Measurements from ENCODE around the gene STAU1.
"Not testable (repeated sequence)": the region's sequence is repeated elsewhere in the genome, so short reads cannot be mapped to it uniquely, and the experiment has no call there.

STAU1 gene

GRCh38 chr20:49149281-49150045, 38.7 kb downstream of the STAU1 start:
- no peak overlapping the region for H3K4me3 Mint-ChIP-seq
- H3K27ac Mint-ChIP-seq (ENCODE audit: low read depth) = no peak overlapping the region
- ATAC-seq (replicated peaks; ENCODE audit: extremely low read depth, poor library complexity, severe bottlenecking) = no peak
- peaks cover 15% of the 10 kb centered on the region for H3K4me1 Mint-ChIP-seq
- no peaks in the 10 kb centered on the region for H3K9me3 Mint-ChIP-seq
- no peak for DNase-seq (ENCODE audit: low spot score in 2 of 2)
- H3K27me3 Mint-ChIP-seq = no peaks in the 10 kb centered on the region
- H3K36me3 Mint-ChIP-seq (ENCODE audit: insufficient read depth) = peaks cover 74% of the 10 kb centered on the region

- H3K4me1 Mint-ChIP-seq = peaks cover 15% of the 10 kb centered on the region
- peaks cover 77% of the 10 kb centered on the region for H3K36me3 Mint-ChIP-seq (ENCODE audit: insufficient read depth)
- H3K27ac Mint-ChIP-seq (ENCODE audit: low read depth) = no peak overlapping the region
- DNase-seq (ENCODE audit: low spot score in 2 of 2) = no peak
- no peaks in the 10 kb centered on the region for H3K27me3 Mint-ChIP-seq
- no peak for ATAC-seq (replicated peaks; ENCODE audit: extremely low read depth, poor library complexity, severe bottlenecking)
- no peaks in the 10 kb centered on the region for H3K9me3 Mint-ChIP-seq
- no peak overlapping the region for H3K4me3 Mint-ChIP-seq
Measured at GRCh38 chr20:49148601-49149000, 39.5 kb downstream of the STAU1 start.

- Mint-ChIP-seq H3K27me3 (no peaks in the 10 kb centered on the region), H3K4me1 (peaks cover 15% of the 10 kb centered on the region), H3K4me3 (no peak overlapping the region), H3K36me3 (ENCODE audit: insufficient read depth) (peaks cover 75% of the 10 kb centered on the region), H3K27ac (ENCODE audit: low read depth) (no peak overlapping the region), H3K9me3 (no peaks in the 10 kb centered on the region)
- DNase-seq (ENCODE audit: low spot score in 2 of 2) (no peak), ATAC-seq (replicated peaks; ENCODE audit: extremely low read depth, poor library complexity, severe bottlenecking) (no peak)
Measured at GRCh38 chr20:49147296-49147695, 40.8 kb downstream of the STAU1 start.

GRCh38 chr20:49146442-49147225, 41.5 kb downstream of the STAU1 start:
- peaks cover 70% of the 10 kb centered on the region for H3K36me3 Mint-ChIP-seq (ENCODE audit: insufficient read depth)
- no peak overlapping the region for H3K4me3 Mint-ChIP-seq
- DNase-seq (ENCODE audit: low spot score in 2 of 2) (no peak), ATAC-seq (replicated peaks; ENCODE audit: extremely low read depth, poor library complexity, severe bottlenecking) (no peak)
- no peak overlapping the region for H3K27ac Mint-ChIP-seq (ENCODE audit: low read depth)
- peaks cover 15% of the 10 kb centered on the region for H3K4me1 Mint-ChIP-seq
- H3K27me3 Mint-ChIP-seq = no peaks in the 10 kb centered on the region
- H3K9me3 Mint-ChIP-seq = no peaks in the 10 kb centered on the region

- ATAC-seq (replicated peaks; ENCODE audit: extremely low read depth, poor library complexity, severe bottlenecking) = no peak
- Mint-ChIP-seq H3K36me3 (ENCODE audit: insufficient read depth) (peaks cover 32% of the 10 kb centered on the region), H3K9me3 (no peaks in the 10 kb centered on the region), H3K4me3 (no peak overlapping the region), H3K27me3 (no peaks in the 10 kb centered on the region), H3K4me1 (no peaks in the 10 kb centered on the region), H3K27ac (ENCODE audit: low read depth) (no peak overlapping the region)
- DNase-seq (ENCODE audit: low spot score in 2 of 2) = no peak
Measured at GRCh38 chr20:49140834-49141233, 47.3 kb downstream of the STAU1 start.

- Mint-ChIP-seq H3K36me3 (ENCODE audit: insufficient read depth) (peaks cover 32% of the 10 kb centered on the region), H3K4me3 (no peak overlapping the region), H3K27me3 (no peaks in the 10 kb centered on the region), H3K27ac (ENCODE audit: low read depth) (no peak overlapping the region), H3K4me1 (no peaks in the 10 kb centered on the region), H3K9me3 (no peaks in the 10 kb centered on the region)
- ATAC-seq (replicated peaks; ENCODE audit: extremely low read depth, poor library complexity, severe bottlenecking) = no peak
- DNase-seq (ENCODE audit: low spot score in 2 of 2) = no peak
Measured at GRCh38 chr20:49140411-49140810, 47.7 kb downstream of the STAU1 start.

- peaks cover 37% of the 10 kb centered on the region for H3K36me3 Mint-ChIP-seq (ENCODE audit: insufficient read depth)
- no peaks in the 10 kb centered on the region for H3K27me3 Mint-ChIP-seq
- H3K4me3 Mint-ChIP-seq = no peak overlapping the region
- H3K4me1 Mint-ChIP-seq = no peaks in the 10 kb centered on the region
- ATAC-seq (replicated peaks; ENCODE audit: extremely low read depth, poor library complexity, severe bottlenecking) = no peak
- no peak overlapping the region for H3K27ac Mint-ChIP-seq (ENCODE audit: low read depth)
- no peaks in the 10 kb centered on the region for H3K9me3 Mint-ChIP-seq
- DNase-seq (ENCODE audit: low spot score in 2 of 2) = no peak
Measured at GRCh38 chr20:49138431-49138830, 49.7 kb downstream of the STAU1 start.

- DNase-seq (ENCODE audit: low spot score in 2 of 2) = no peak
- Mint-ChIP-seq H3K4me3 (no peak overlapping the region), H3K9me3 (no peaks in the 10 kb centered on the region), H3K4me1 (no peaks in the 10 kb centered on the region), H3K27ac (ENCODE audit: low read depth) (no peak overlapping the region), H3K36me3 (ENCODE audit: insufficient read depth) (peaks cover 40% of the 10 kb centered on the region), H3K27me3 (no peaks in the 10 kb centered on the region)
- ATAC-seq (replicated peaks; ENCODE audit: extremely low read depth, poor library complexity, severe bottlenecking) = no peak
Measured at GRCh38 chr20:49136817-49137571, 51.1 kb downstream of the STAU1 start.

- not testable (repeated sequence) for DNase-seq (ENCODE audit: low spot score in 2 of 2); ATAC-seq (replicated peaks; ENCODE audit: extremely low read depth, poor library complexity, severe bottlenecking); H3K4me1 Mint-ChIP-seq; H3K4me3 Mint-ChIP-seq; H3K27ac Mint-ChIP-seq (ENCODE audit: low read depth); H3K9me3 Mint-ChIP-seq; H3K27me3 Mint-ChIP-seq
- peaks cover 55% of the 10 kb centered on the region for H3K36me3 Mint-ChIP-seq (ENCODE audit: insufficient read depth)
Measured at GRCh38 chr20:49134797-49135196, 53.3 kb downstream of the STAU1 start.

- Mint-ChIP-seq H3K27ac (ENCODE audit: low read depth) (peak overlapping the region; percentile 73), H3K27me3 (no peaks in the 10 kb centered on the region), H3K4me1 (peaks cover 7% of the 10 kb centered on the region), H3K36me3 (ENCODE audit: insufficient read depth) (peaks cover 50% of the 10 kb centered on the region), H3K9me3 (no peaks in the 10 kb centered on the region), H3K4me3 (no peak overlapping the region)
- DNase-seq (ENCODE audit: low spot score in 2 of 2) (no peak), ATAC-seq (replicated peaks; ENCODE audit: extremely low read depth, poor library complexity, severe bottlenecking) (no peak)
Measured at GRCh38 chr20:49133571-49133970, 54.6 kb downstream of the STAU1 start.

GRCh38 chr20:49132995-49133478, 55.1 kb downstream of the STAU1 start:
- Mint-ChIP-seq H3K9me3 (no peaks in the 10 kb centered on the region), H3K27me3 (no peaks in the 10 kb centered on the region), H3K27ac (ENCODE audit: low read depth) (peak overlapping the region; percentile 73), H3K4me1 (peaks cover 7% of the 10 kb centered on the region), H3K36me3 (ENCODE audit: insufficient read depth) (peaks cover 54% of the 10 kb centered on the region), H3K4me3 (no peak overlapping the region)
- DNase-seq (ENCODE audit: low spot score in 2 of 2) (peak in 1 of 2 donors; percentile 20), ATAC-seq (replicated peaks; ENCODE audit: extremely low read depth, poor library complexity, severe bottlenecking) (no peak)

- DNase-seq (ENCODE audit: low spot score in 2 of 2) = no peak
- H3K4me1 Mint-ChIP-seq = peaks cover 6% of the 10 kb centered on the region
- no peaks in the 10 kb centered on the region for H3K27me3 Mint-ChIP-seq
- H3K4me3 Mint-ChIP-seq = no peak overlapping the region
- peaks cover 66% of the 10 kb centered on the region for H3K36me3 Mint-ChIP-seq (ENCODE audit: insufficient read depth)
- H3K9me3 Mint-ChIP-seq = no peaks in the 10 kb centered on the region
- ATAC-seq (replicated peaks; ENCODE audit: extremely low read depth, poor library complexity, severe bottlenecking) = no peak
- no peak overlapping the region for H3K27ac Mint-ChIP-seq (ENCODE audit: low read depth)
Measured at GRCh38 chr20:49123982-49124381, 64.2 kb downstream of the STAU1 start.

Measured in central memory CD8-positive, alpha-beta T cell (primary cell).